Jurkat, Clone E6-1 (cell line): ENCODE measurements around the gene EIF1AX.
"Not testable (repeated sequence)": the region's sequence is repeated elsewhere in the genome, so short reads cannot be mapped to it uniquely, and the experiment has no call there.

Source experiments
- DNase-seq: peaks from one replicate; pipeline ENCODE4 v3.0.0-alpha.2; 2011; ENCODE audit warnings: low read depth, low spot score
- H3K4me3 ChIP-seq: 2 replicates; pipeline ENCODE4 v1.5.1; 2011; ENCODE audit warnings: mild to moderate bottlenecking, low read length, control low read depth, moderate library complexity

The EIF1AX gene

GRCh38 chrX:20129547-20129946 lies 12.1 kb downstream of the EIF1AX start:
- H3K4me3 ChIP-seq = no peak overlapping the region
- no peak for DNase-seq

- DNase-seq = no peak
- no peak overlapping the region for H3K4me3 ChIP-seq
Observed at GRCh38 chrX:20128670-20129069, 13.0 kb downstream of the EIF1AX start.

GRCh38 chrX:20127440-20127839 lies 14.2 kb downstream of the EIF1AX start:
- not testable (repeated sequence) for H3K4me3 ChIP-seq, DNase-seq

GRCh38 chrX:20126833-20127232 lies 14.8 kb downstream of the EIF1AX start:
- not testable (repeated sequence) for H3K4me3 ChIP-seq, DNase-seq

- no peak for DNase-seq
- H3K4me3 ChIP-seq = no peak overlapping the region
Observed at GRCh38 chrX:20124964-20125363, 16.7 kb downstream of the EIF1AX start.

- H3K4me3 ChIP-seq = no peak overlapping the region
- DNase-seq = no peak
Observed at GRCh38 chrX:20118065-20118824, 23.4 kb downstream of the EIF1AX start.

GRCh38 chrX:20116577-20117240 lies 24.9 kb downstream of the EIF1AX start, which contains the start of gene MAP7D2:
Gene MAP7D2 (minus strand): TSS chrX:20116907. CDS start chrX:20116879, 28 bp downstream.
- H3K4me3 ChIP-seq = no peak within 1 kb of the TSS
- DNase-seq = no peak

GRCh38 chrX:20116087-20116576 lies 25.5 kb downstream of the EIF1AX start:
- no peak for DNase-seq
- no peak overlapping the region for H3K4me3 ChIP-seq

GRCh38 chrX:20112022-20112774 lies 29.4 kb downstream of the EIF1AX start:
- DNase-seq = no peak
- no peak overlapping the region for H3K4me3 ChIP-seq

GRCh38 chrX:20111271-20111670 lies 30.4 kb downstream of the EIF1AX start:
- H3K4me3 ChIP-seq = no peak overlapping the region
- DNase-seq = no peak

- no peak overlapping the region for H3K4me3 ChIP-seq
- no peak for DNase-seq
Observed at GRCh38 chrX:20101934-20102581, 39.6 kb downstream of the EIF1AX start.

GRCh38 chrX:20091499-20091898 lies 50.1 kb downstream of the EIF1AX start:
- no peak overlapping the region for H3K4me3 ChIP-seq
- DNase-seq = no peak

- DNase-seq = no peak
- no peak overlapping the region for H3K4me3 ChIP-seq
Observed at GRCh38 chrX:20089845-20090244, 51.8 kb downstream of the EIF1AX start.

- H3K4me3 ChIP-seq = no peak overlapping the region
- DNase-seq = no peak
Observed at GRCh38 chrX:20080277-20080676, 61.4 kb downstream of the EIF1AX start.
